Activated naive CD4-positive, alpha-beta T cell treated with Interleukin-2 at 50 U/mL for 16 hours (primary cell): ENCODE results near the gene GARS1.

Experiments
- DNase-seq: peaks from one replicate; pipeline ENCODE4 v3.0.0-alpha.2; 2020

The GARS1 gene

DNA sequence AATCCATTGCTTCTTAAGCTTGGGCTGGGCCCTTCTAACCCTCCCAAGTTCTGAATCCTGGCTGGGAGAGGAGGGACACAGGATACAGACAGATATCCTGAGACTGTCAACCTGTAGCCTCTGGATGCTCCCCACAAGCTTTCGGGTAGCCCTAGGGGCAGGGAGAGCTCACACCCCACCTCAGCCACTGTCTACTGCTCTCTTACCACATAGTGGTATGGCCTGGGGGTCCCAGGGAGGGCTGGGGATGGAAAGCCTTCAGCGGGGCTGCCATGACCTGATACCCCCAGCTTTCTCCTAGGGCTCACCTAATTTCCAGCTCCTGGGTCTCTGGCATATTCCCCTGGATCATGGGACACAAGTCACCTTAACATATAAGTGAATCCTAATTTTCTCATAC lies 62.5 kb downstream of the GARS1 start:
- DNase-seq: no peak

DNA sequence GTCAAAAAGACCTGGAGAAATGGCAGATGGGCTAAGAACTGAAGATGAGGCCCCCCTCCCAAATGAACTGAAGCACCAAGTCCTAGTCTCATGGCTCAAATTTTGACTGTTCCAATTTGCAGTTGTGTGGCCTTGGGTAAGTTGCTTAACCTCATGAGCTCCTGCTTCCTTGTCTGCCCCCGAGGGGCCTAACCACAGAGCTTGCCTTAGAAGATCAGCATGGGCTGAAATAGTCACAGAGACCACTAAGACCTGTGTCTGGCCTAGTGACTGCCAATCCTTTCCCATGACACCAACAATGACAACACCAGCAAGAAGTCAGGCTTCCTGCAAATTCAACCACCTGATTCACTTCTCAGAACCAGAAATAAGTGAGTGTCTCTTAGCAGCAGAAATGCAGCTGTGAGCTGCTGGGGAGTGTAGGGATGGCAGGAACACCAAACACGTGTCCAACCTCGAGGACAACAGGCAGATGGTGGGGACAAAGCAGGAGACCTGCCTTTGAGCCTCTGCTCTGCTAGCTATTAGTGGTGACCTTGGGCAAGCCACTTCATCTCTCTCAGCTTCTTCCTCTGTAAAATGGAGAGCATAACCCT lies 63.9 kb downstream of the GARS1 start:
- no peak for DNase-seq

DNA sequence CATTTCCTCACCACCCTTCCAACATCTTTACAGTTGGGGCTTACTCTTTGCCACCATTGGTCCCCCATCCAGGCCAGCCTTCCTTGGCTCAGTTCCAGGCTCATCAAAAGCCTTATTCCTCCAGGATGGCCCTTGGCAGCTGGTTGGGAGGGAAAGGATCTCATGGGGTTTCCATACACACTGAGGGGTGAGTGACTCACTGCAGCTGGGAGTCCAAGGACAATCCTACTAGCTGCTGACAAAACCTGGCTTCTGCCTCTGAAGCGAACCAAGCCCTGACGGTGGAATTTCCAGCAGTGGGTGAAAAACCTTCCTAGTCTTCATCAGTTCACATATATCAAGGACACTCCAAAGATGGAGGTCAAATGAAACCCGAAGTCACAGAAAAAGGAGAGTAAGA lies 64.6 kb downstream of the GARS1 start:
- DNase-seq: no peak

DNA sequence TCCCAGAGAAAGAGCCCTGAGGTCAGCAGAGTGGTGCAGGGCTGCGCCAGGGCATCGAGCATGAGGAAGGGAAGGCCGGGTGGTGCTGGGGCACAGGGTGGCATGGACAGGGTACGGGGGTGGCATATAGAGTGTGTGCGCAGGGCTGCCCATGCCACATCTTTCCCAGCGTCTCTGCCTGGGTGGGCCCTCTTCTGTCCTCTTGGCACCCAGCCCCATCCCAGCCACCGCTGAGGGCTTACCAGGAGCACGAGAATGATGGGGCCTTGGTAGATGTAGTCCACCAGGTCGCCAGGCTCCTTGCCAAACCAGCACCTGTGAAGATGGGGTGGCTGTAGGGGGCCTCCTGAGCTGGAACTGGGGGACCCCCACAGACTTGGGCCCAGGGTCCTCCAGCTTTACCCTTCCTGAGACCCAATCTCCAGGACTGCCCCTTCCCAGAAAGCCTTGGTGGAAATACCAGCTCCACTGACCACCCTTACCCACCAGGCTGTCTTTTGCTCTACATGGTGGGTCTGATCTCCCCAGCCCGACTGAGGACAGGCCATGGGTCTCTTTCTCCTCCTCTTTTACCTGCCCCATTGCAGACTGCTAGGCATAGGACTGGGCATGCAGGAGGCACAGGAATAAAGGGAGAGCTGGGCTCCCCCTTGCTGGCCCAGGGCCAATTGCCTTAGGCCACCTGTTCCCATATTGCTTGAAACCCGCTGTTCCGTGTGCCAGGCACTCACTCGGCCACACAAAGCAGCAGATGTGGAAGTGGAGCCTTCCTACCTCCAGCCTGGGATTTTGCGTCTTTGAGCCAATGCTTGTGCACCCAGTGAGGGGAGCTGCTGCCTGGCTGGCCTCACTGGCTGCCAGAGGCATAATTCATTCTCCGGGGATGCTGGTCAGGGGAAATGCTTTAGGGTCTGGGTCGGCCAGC lies 65.9 kb downstream of the GARS1 start:
- DNase-seq: no peak

DNA sequence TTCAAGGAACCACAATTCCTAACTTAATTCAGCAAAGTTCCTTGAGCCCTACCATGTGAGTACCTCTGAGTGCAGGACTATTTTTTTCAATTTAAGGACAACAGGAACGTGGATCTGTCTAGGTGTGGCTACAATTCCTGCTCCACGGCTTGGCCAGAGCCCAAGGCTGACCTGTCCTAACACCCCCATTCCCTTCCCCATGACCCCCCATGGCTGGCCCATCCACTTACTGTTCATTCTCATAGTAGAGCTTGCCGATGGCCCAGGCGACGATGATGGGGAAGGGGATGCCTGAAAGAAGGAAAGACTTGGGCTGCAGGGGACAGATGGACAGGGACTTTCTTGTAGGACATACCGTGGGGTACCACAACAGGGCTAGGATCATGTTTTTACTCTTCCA lies 67.2 kb downstream of the GARS1 start:
- DNase-seq: no peak

DNA sequence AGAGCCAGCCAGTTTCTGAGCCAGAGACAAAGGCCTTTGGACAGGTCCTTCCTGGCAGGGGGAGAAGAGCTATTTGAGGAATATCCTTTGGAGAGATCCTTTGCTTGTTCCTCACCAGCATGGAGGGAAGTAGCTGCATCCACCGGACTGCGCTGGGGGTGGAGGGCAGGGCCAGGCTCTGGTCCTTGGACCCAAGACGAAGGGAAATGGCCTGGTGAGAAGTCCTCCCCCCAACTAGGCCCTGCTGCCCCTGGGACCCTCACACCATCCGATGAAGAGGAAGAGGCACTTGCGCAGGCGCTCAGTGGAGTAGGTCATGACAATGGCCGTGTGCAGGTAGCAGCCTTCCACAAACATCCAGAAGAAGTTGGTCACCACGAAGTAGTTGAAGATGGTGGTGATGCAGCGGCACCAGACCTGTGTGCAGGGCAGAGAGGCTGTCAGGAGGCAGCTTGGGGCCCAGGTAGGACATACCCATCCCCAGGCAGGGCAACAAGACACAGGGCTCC lies 67.8 kb downstream of the GARS1 start:
- no peak for DNase-seq

DNA sequence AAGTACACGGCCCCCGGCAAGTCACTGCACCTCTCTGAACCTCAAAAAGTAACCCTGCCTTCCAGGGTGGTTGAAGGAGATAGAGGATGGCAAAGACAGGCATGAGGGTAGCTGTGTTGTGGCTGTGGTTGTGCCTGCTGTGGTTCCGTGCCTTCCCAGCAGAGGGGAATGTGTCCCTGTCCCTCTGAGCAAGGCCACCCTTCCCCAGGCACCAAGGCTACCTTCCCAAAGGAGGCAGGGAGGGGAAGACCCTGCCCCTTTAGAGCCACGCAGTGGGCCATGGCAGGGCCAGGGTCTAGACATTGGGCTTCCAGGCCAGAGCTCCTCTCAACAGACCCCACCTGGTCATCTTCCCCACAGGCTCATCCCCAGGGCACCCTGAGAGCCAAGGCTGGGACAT lies 68.7 kb downstream of the GARS1 start:
- no peak for DNase-seq

DNA sequence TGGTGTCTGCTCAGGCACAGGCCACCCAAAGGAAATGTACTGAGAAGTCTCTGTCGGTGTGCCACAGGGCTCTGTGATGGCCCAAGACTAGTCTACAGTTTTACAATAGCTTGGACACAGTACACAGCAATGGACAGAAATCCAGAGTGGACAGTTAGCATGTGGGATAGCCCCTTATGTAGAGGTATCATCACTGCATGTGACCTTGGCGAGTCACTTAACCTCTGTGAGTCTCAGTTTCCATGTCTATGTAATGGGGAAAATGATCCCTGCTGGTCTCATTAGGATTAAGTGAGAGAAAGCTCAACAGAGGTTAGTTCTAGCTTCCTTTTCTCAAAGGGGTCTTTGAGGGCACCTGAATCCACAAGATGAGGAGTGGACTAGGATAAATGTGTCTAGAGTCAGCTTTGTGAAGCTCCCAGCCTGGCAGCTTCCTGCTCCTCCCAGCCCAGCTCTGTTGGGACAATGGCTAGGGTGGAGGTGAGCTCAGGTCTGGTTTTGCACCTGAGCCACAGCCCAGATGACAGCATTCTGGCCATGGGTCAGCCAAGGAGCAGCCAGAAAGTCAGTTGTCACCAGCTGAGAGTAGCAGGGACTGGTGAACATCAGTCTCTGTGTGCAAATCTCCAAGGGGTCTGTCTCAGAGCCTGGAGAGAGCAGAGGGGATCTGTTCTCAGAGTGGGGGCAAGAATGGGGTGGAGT lies 69.7 kb downstream of the GARS1 start:
- no peak for DNase-seq

DNA sequence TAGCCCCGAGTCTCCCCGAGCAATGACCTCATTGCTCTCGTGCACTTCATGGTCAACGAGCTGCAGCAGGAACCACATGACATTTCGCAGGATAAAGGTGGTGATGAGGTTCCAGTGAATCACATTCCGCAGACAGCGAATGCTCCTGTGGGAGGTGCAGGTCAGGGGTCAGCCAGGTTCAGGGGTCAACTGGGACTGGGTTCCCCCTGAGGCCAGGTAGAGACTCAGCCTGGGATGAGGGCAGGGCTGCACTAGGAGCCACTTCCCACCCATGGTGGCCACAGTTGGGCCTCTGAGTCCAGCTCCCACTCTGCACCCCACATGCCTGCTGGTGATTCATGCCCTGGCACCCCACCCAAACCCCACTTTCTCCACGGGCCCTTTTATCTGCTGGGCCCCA lies 70.4 kb downstream of the GARS1 start:
- no peak for DNase-seq

DNA sequence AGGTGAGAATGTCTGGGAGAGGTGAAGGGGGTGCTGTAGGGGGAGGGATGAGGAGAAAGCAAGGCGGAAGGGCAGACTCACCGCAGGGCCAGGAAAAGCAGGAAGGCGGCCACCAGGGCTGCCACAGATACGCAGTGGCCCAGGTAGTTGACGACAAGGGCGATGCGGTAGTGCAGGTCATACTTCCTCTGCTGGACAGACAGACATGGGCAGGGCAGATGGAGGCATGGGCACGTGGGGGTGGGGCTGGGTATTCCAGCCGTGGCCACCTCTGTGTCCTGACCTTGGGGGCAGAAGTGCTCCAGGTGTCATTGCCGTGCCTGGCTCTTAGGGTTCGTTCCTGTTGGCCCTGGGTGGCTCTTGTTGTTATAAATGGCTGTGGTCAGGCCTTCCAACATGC lies 70.8 kb downstream of the GARS1 start:
- no peak for DNase-seq

DNA sequence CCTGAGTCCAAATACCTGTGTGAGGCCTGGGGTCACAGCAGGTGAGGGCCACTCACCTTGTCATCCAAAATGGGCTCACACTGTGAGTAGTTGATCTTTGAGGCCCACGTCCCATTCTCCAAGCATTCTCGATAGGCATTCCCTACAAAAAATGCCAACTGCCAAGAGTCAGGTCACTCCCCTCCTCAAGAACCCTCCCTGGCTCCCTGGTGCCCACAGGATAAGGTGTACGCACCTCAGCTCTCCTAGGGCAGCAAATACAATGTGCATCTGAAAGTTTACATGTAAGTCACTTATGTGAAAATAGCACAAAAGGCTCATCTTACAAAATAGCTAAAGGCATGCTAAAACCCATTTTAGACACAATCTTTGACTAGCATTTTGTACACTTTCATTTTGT lies 72.5 kb downstream of the GARS1 start:
- no peak for DNase-seq

DNA sequence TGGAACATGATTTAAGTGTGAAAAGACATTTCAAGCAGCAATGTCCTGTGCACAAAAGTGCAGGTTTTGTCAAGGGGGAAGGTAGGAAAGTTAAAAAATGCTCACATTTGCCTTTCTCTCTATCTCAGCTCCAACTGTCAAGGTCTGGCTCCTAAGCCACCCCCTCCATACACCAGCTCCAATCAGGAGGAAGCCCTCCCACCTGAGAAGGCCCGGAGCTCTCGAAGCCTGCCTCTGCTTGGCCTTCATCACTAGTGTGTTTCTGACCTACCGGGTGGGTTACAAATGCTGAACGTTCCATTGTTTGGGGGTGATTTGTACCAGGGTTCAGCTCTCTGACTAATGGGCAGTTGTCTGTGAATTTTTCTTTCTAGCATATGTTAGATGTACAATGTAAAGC lies 73.4 kb downstream of the GARS1 start:
- no peak for DNase-seq

DNA sequence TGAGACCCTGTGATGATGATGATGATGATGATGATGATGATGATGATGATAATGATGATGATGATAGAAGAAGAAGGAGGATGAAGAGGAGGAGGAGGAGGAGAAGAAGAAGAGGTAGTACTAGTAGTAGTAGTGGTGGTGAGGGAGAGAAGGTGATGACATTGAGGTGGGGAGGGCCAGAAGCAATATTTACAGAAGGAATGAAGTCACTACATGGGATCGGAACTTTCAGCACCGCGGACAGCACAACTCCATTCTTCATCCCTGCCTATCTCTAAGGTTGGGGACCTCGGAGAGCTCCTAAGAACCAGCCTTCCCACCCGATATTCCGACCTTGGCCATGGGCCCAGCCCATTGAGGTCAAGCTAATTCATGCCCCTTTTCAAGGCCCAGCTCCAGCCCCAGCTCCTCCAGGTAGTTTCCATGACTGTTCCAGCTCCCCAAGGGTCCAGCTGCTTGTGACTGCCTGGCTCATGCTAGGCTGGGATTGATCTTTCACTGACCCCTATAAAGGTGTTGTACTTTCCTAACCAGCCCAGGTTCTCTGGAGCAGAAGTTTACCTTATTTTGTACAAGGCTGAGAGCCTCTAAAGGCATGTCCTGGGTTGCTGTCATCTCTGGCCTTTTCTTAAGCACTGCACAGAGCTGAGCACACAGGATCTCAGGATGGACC lies 77.3 kb downstream of the GARS1 start:
- DNase-seq: no peak

DNA sequence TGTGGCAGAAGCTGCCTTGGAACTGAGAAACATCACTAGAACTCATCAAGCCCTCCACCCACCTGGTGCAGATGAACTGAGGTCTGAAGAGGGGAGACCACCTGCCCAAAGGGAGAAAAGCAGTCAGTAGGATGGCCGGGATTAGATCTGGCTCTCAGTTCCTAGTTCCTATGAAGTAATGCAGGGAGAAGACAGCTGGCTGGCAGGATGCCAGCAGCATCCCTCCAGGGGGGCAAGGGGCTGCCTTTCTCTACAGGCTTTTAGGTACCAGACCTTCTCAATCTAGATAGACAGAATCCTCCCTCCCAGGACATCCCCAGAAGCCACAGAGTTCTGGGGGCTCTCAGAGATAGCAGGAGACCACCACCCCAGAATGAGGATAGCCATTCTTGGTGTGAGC lies 79.7 kb downstream of the GARS1 start:
- DNase-seq: no peak

DNA sequence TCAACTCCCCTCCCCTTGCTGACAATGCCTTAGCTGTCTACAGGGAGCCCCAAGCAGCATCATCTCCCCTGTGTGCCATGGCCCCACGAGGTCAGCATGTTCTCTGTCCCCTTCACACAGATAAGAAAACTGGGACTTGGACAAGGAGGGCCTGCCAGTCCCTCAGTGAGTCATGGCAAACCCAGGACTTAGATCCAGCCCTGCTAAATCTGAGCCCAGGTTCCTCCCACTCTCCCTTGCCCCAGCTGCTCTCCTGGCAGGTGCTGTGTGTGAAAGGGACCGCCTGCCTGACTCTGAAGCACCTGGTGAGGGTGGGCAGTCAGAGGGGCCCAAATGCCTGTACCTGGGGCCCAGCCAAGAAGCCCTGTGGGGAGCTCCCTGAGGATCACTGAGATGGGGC lies 80.2 kb downstream of the GARS1 start:
- no peak for DNase-seq

DNA sequence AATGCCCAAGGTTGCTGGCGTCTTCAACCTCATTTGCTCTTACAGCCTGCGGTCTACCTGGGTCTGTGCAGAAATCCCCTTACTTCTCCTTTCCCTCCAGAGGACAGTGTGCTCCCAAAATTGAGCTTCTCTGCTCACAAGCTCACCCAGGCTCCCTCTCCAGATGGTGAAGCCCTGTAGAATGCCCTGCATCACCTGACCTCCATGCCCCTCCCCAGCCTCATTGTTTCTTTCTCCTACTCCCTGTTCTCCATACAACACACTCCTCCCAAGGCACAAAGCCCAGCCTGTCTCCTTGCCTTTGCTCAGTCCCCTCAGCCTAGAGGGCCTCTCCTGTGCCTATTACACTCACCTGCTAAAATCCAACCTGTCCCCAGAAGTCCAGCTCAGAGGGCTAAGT lies 84.1 kb downstream of the GARS1 start:
- DNase-seq: no peak

DNA sequence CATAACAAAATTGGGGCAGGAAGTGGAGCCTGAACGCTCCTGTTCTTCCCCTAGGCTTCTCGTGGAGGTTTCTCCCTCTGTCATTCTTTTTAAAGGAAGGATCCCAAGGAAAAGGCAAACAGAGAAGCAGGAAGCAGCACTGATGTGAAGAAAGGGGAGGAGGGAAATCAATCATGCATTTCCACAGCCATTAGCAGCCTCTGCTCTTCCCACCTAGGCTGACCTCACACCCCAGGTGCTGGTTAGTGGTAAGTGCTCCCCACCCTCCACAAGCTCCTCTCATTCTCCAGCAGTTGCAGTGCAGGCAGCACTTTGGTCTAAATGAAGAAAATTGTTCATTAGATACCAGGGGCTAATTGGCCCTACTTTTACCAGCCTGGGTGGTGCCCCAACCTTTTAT lies 85.0 kb downstream of the GARS1 start:
- no peak for DNase-seq

DNA sequence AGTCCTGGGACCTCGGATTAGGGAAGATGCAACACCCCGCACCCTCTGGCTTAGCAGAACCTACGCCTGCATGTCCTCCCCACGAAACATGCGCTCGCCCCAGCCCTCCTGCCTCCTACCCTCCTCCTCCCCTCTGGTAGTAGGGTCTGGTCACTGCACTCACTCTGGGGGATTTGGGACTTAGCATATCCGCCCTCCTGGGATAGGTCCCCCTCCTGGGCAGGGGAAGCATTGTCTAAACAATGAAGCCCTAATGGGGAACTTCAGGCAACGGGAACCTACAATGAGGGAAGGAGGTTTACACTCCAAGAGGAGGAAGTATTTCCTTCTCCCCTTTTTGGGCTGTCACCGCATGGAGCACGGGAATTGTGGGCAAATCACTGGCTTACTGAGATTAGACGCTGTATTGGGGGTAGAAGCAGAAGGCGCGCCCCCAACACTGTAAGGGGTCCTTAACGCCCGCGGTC lies 86.7 kb downstream of the GARS1 start:
- DNase-seq: no peak

DNA sequence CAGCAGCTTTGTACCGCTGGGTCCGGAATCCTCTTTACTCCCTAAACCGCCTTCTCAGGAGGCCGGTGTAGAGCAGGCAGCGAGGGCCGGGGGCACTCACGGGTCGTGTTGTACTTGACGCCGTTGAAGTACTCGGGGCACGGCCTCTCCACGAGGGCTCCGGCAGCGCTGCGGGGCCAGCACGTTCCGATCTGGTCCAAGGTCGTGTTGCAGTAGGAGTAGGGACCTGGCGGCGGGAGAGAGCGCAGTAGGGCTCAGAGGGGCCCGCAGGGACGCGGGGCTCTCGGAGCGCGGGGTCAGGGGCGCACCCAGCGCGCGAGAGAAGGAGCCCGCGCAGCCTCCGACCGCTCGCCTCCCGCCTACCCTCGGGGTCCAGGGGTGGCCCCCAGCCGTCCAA lies 87.1 kb downstream of the GARS1 start:
- no peak for DNase-seq

DNA sequence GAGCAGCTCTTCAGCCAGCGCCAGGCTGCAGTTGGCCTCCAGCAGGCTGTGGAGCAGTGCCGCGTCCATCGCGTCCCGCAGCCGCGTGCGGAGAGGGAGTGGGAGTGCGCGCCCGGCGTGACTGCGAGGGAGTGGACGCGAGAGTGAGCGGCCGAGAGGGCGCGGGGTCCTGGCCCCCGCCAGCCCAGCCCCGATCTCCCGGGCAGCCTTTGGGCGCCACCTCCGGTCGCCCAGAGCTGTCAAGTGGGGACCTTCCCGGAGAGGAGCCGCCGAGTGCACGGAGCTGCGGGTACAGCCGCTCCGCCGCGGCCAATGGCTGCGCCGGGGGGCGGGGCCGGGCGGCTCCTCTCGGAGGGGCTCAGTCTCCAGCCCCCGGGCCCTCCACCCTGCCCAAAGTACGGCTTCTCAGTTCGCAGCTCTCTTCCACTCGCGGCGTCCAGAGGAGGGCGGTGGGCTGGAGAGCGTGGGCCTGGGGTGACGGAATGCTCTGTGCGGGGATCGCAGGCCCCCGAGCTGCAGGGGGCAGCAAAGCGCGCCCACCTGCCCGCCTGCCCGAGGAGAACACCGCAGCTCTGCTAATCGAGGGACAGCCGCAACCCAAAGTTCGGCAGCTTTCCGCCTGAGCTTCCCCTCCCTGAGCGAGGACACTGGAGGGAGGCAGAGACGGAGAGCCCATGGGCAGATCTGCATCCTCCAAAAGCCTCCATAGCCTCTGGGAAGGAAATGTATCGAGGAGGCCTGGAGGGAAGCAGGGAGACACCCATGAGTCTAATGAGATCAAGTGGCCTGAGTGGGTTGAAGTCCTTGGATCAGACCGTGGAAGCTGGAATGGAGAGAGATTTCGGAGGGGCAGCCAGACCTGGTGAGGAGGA lies 87.8 kb downstream of the GARS1 start, which contains the start of gene CRHR2:
TSS of gene CRHR2 (minus strand) at position 245 of the 872 bp plus-strand sequence. CDS start at position 69, 176 bp downstream.
- peak; percentile 9 for DNase-seq

DNA sequence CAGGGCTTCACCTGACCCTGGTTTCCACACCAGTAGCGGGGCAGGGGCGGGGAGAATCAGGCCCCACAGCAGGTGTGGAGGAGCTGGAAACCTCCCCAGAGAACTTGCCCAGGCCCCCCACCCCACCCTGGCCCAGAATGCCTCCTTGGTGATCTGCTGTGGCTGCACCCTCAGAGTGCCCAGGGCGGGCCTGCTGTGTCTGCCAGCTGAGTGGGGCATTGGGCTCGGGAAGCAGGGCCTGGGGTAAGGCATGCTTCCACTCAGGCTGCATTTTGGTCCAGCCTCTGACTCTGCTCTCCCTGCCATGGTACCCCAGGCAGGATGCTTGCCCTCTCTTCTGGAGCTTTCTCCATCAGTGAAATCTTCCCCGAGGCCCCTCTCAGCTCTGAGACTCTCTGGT lies 88.6 kb downstream of the GARS1 start:
- no peak for DNase-seq
